Astrocyte (in vitro differentiated cells and primary cell): ENCODE data around the gene RASAL1.

Source experiments
- EZH2 ChIP-seq: IDR thresholded peaks from 2 replicates; pipeline ENCODE4 v1.6.1; 2012; ENCODE audit warnings: mild to moderate bottlenecking, low read length, inconsistent platforms; ENCODE audit not compliant: insufficient read depth
- TF ChIP-seq, protein P1 (sequence below): IDR thresholded peaks from 2 replicates; pipeline ENCODE4 v1.5.1; 2011; ENCODE audit warnings: low read depth, mild to moderate bottlenecking, inconsistent platforms, low read length, moderate library complexity; ENCODE audit not compliant: insufficient read depth

DNA sequence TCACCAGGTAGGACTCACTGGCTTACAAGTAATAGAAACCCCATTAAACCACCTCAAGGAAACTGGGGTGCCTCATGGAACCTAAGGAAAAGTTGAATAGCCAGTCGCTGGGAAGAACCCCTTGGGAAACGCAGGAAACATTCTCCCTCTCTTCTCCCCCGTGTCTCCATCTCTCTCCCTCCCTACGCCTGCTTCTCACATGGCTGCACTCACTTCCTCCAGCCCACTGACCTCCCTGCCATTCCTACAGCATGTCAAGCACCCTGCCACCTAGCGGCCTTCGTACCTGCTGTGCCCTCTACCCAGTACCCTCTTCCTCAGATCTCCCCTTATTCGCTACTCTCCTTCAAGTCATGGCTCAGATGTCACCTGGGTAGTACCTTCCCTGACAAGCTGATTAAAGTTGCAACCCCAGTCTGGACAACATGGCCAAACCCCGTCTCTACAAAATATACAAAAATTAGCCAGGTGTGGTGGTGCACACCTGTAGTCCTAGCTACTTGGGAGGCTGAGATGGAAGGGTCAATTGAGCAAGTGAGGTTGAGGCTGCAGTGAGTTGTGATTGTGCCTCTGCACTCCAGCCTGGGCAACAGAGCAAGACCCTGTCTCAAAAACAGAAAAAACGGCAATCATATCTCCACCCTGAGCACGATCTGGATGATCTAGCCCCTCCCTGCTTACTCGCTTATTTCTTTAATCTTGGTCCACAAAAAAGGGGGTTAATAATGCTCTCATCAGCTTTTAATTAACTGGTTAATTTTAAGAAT lies 85.4 kb downstream of the RASAL1 start:
- TF ChIP-seq, protein P1, sequence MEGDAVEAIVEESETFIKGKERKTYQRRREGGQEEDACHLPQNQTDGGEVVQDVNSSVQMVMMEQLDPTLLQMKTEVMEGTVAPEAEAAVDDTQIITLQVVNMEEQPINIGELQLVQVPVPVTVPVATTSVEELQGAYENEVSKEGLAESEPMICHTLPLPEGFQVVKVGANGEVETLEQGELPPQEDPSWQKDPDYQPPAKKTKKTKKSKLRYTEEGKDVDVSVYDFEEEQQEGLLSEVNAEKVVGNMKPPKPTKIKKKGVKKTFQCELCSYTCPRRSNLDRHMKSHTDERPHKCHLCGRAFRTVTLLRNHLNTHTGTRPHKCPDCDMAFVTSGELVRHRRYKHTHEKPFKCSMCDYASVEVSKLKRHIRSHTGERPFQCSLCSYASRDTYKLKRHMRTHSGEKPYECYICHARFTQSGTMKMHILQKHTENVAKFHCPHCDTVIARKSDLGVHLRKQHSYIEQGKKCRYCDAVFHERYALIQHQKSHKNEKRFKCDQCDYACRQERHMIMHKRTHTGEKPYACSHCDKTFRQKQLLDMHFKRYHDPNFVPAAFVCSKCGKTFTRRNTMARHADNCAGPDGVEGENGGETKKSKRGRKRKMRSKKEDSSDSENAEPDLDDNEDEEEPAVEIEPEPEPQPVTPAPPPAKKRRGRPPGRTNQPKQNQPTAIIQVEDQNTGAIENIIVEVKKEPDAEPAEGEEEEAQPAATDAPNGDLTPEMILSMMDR: no peak
- no peak for TF ChIP-seq EZH2
